SKM-1 (cell line): ENCODE data around the gene CMC1.

ENCODE experiments used
- DNase-seq: peaks from one replicate; lab custom pipeline; 2025; ENCODE audit not compliant: unreplicated experiment; lab: John Stamatoyannopoulos, UW

CMC1 gene

GRCh38 chr3:28348629-28349468, 107.4 kb downstream of the CMC1 start, which contains the start of the genes AZI2 and ZCWPW2:
AZI2 (minus strand) TSS chr3:28348824; CDS start chr3:28340617, 8,207 bp downstream.
ZCWPW2 (plus strand) TSS chr3:28348721; CDS start chr3:28413069, 64,348 bp downstream.
- DNase-seq = peak; percentile 84

- no peak for DNase-seq
Measured at GRCh38 chr3:28349469-28350000, 108.1 kb downstream of the CMC1 start.
